Measurements from ENCODE around the gene CLDN4.
A peak's percentile ranks its signal among the peaks of the same experiment; 100 is the strongest.
"Not testable (repeated sequence)": the region's sequence is repeated elsewhere in the genome, so short reads cannot be mapped to it uniquely, and the experiment has no call there.

The CLDN4 gene

GRCh38 chr7:73823873-73824592 is 6.8 kb upstream of the CLDN4 start:
- no peak for DNase-seq

DNA sequence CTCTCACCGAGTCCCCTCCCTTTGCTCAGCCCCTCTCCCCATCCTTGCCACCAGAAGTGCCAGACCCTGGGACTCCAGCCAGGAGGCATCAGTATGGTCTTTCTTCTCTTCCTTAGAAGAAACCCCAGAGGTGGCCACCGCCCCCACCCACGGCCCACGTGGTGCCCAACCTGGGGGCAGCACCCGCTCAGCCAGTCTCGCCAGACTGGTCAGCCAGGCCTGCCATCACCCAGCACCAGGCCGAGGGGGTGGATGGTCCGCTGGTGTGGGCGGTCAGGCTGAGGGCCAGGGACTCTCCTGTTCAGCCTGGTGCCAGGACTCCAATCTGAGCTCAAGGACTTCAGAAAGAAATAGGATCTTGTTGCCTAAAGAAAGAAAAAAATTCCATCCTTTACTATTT is 5.8 kb upstream of the CLDN4 start:
- no peak for DNase-seq

GRCh38 chr7:73827567-73828106 is 3.2 kb upstream of the CLDN4 start:
- peak; percentile 93 for DNase-seq

DNA sequence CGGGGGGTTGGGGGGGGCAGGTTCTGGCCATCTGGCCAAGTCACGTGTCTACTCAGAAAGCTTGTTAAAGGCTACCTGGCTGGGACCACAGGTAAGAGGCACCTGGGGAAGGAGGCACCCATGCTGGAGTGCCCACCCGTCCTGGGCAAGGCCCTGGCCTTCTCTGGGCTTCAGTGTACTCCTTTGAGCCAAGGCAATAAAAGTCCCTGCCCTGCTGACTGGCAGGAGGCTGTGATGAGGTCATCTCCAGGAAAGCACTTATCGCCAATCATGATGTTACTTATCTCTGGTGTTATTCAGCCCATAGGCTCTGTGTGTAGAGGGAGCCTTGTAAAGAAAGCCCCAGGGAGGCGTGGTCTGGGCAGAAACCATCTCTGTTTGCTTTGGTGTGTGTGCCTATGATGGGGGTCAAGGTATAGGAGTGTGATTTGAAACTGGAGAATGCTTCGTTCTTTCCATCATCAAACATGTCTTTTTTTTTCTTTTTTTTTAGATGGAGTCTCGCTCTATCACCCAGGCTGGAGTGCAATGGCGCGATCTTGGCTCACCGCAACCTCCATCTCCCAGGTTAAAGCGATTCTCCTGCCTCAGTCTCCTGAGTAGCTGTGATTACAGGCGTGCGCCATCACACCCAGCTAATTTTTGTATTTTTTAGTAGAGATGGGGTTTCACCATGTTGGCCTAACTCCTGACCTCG is 2.5 kb upstream of the CLDN4 start:
- DNase-seq = peak; percentile 89

GRCh38 chr7:73828972-73829371 is 1.8 kb upstream of the CLDN4 start:
- DNase-seq = no peak

DNA sequence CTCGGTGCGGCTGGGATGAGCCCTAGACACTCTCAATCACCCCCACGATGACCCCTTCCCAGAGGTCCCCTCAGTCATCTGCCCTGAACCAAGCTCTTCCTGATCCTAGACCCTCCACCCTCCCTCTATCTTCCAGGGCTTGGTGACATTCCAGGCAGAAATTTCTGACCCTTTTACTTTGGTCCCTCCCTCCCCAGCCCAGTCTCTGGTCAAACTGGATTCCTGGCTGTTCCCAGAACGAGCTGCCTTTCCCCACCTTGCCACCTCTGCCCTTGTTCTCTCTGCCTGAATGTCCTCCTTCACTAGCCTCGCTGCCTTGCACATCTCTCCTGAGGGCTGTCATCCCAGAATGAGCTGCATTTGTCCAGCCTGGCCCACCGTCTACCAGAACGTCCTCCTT is 1.3 kb upstream of the CLDN4 start:
- DNase-seq = no peak

DNA sequence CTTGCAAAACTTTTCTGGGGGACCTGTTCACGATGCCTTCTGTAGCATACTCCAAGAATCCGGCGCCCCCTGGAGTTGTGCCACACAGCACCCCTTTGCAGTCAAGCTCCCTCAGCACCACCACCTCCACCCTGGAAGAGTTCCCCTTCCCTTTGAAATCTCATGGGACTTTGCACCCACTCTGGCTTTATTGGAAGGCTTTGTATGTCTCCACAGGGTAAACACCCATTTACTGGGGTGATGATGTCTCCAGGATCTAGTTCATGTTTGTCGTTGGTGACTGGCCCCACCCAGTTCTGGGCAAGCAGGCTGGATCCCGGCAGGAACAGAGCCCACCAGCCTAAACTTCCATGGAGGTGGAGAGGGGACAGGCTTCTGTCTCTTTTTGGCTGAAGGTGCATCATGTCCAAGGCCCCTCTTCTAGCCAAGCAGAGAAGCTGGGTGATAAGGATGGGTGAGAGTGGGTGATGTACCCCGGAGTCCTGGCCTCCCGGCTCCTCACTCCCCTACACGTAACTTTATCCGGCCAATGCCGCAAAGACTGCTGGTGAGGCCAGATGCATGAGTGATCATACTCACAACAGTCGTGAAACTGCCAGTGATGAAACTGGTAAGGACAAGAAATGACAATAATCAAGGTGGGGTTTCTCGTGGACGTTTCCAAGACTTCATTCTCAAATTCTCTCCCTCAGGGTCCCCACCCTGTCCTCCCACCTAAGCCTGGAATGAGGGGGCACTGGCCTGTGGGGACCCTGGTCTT is 695 bp upstream of the CLDN4 start:
- no peak for DNase-seq

- DNase-seq = no peak
These were observed 713 bp downstream of the CLDN4 start for GRCh38 chr7:73831584-73831833.

DNA sequence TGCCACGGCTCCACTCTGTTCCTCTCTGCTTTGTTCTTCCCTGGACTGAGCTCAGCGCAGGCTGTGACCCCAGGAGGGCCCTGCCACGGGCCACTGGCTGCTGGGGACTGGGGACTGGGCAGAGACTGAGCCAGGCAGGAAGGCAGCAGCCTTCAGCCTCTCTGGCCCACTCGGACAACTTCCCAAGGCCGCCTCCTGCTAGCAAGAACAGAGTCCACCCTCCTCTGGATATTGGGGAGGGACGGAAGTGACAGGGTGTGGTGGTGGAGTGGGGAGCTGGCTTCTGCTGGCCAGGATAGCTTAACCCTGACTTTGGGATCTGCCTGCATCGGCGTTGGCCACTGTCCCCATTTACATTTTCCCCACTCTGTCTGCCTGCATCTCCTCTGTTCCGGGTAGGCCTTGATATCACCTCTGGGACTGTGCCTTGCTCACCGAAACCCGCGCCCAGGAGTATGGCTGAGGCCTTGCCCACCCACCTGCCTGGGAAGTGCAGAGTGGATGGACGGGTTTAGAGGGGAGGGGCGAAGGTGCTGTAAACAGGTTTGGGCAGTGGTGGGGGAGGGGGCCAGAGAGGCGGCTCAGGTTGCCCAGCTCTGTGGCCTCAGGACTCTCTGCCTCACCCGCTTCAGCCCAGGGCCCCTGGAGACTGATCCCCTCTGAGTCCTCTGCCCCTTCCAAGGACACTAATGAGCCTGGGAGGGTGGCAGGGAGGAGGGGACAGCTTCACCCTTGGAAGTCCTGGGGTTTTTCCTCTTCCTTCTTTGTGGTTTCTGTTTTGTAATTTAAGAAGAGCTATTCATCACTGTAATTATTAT is 1.2 kb downstream of the CLDN4 start:
- peak; percentile 53 for DNase-seq

DNA sequence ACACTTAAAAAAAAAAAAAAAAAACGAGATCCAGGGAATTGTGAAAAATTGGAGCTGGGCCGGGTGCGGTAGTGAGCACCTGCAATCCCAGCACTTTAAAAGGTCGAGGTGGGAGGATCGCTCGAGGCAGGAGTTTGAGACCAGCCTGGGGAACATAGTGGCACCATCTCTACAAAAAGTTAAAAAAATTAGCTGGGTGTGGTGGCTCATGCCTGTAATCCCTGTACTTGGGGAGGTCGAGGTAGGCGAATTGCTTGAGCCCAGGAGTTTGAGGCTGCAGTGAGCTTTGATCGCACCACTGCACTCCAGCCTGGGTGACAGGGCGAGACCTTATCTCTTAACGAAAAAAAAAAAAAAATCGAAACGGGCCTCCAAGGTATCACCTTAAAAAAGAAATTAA is 2.0 kb downstream of the CLDN4 start:
- no peak for DNase-seq

GRCh38 chr7:73833251-73833919 is 2.6 kb downstream of the CLDN4 start:
- no peak for DNase-seq

GRCh38 chr7:73834626-73835191 is 3.9 kb downstream of the CLDN4 start:
- DNase-seq = no peak

DNA sequence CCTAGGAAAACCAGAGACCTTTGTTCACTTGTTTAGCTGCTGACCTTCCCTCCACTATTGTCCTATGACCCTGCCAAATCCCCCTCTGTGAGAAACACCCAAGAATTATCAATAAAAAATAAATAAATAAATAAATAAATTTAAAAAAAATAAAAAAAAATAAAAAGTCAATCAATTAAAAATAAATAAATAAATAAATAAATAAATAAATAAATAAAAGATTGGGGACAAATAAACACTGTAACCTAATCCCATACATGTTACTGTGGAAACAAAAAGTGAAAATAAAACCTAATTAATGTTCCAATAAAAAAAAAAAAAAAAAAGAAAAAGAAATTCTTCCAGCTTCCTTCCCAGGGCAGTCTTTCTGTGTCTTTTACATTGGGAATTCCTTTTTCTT is 6.4 kb downstream of the CLDN4 start:
- not testable (repeated sequence) for DNase-seq

DNA sequence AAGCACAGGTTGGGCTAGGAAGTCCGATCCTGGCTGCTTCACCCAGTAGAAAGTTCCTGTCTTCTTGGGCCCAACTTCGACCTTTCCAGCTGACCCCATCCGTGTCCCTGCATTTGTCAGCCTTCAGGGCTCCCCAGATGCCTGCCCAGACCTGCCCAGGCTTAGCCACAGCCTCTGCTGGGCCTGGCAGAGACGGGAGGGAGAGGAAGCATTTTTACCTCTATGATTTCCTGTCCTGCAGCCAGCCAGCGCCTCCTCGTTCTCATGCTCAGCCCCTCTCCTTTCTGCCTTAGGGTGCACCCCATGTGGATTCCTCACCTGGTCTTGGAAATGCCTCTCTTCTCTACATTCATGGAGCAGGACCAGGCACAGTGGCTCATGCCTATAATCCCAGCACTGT is 7.8 kb downstream of the CLDN4 start:
- no peak for DNase-seq

DNA sequence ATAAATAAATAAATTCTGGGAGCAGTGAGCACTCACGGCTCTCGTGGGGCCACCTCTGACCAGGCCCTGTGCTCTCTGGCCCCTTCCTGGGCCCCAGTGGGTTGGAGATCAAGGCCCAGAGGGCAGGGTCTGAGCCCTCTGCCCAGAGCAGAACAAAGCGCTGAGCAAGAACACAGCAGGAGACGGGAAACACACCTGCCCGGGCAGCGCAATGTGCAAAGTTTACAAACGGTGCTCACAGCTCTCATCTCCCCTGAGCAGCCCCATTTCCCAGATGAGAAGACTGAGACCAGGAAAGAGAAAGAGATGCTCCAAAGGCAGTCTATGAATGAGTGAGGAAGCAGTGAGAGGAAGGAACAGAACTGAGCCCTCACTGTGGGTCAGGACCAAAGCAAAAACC is 8.5 kb downstream of the CLDN4 start:
- no peak for DNase-seq

DNA sequence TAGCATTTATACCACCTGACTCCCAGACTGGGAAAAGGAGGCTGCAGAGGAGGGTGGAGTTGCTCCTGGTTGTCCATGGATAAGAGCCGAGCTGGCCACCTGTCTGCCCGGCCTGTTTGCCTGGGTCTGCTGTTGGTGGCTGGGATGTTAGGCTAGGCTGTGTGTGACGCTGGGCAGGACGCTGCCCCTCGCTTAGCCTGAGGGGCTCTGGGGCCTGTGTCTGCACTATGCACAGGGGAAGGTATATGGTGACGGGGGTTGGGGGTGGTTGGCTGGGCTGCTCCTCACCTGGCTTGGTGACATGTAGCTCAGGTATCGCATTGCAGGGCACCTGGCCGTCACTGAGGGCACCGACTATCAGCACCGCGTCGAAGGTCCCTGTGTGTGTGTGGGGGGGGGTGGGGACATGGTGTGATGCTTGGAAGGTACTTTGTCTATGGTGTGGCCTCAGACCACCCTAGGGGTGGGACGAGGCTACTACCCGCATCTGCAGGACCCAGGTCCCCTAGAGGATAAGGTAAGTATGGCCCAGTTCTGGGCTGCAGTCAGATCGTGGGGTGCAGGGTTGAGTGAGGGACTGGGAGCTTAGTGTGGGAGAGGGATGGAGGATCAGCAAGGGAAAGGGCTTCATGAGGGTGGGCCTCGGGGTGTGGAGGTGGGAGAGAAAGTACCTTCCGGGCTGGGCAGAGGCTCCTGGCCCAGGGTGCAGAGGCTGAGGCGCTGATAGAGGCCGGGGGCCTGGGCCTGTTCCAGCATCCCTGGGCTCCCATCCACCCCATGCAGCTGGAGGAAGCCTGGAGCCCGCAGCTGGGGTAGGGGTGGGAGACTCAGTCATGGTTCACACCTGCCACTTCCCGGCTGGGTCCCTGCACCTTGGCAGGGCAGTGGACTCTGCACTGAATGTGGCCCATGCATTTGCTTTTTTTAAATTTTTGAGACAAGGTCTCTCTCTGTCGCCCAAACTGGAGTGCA is 9.2 kb downstream of the CLDN4 start:
- DNase-seq = no peak

DNA sequence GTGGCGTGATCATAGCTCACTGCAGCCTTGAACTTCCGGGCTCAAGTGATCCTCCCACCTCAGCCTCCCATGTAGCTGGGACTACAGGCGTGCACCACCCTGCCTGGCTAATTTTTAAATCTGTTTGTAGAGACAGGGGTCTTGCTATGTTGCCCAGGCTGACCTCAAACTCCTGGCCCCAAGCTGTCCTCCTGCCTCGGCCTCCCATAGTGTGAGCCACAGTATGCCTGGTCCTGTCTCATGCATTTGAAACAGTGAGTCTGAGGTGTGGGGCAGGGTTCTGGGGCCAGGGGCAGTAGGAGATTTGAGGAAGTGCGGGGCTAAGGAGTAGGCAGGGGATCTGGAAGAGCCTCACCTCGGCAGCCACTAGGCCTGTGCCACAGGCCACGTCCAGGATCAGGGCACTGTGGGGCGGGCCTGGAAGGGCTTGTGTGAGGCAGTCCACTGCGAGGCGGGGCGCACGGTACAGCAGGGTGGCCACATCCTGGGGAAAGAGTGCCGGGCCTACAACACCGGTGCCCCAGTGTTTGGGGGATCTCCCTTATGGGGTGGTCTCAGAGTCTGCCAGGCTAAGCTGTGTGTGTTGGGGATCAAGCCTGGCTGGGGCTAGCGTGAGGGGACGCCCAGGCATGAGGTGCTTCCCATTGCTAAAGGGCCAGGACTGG is 10.1 kb downstream of the CLDN4 start:
- DNase-seq = no peak

- no peak for DNase-seq
These were observed 10.9 kb downstream of the CLDN4 start for GRCh38 chr7:73841689-73842066.

DNA sequence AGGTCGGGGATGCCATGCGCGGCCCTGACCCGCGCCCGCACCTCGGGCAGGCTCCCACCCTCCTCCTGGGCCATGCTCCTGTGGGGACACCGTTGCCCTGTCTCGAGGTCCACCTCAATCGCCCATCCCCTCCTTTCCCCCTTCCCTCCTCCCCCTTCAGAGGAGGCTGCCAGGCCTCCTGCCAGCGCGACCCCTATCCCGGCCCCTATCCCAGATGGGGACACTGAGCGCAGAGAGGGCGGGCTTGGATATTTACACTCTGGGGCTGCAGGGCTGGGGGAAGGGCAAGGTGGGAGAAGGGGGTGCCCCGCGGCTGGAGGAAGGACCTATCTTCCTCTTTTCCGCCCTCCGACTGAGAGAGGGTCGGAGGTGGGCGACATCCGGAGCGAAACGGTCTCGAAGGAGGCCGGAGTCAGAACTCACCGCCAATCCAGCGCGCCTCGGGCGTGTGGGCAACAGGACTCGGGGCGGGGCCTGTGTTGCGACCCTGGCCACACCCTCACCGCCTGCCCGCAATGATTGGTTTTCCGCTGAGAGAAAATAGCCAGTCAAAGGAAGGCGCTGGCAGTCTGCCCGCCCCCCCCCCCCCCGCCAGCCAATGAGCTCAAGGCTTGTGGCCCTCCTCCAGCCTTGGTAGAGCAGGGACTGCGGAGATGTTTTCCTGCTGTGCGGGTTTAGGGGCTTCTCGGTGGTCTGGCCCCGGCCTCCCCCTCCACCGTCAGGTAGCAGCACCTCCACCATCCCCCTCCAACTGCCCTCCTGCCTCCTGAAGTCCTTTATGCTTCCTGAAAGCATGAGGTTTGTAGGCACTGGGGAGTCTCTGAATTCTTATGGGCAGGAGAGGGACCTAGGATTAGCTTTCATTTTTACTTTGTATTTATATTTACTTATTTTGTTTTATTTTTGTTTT is 11.5 kb downstream of the CLDN4 start, which contains the start of gene METTL27:
TSS of gene METTL27 (minus strand) at position 450 of the 910 bp plus-strand sequence. CDS start at position 74, 376 bp downstream.
- DNase-seq = peak; percentile 80
